Neural progenitor cell (in vitro differentiated cells): ENCODE data around the gene WDR33. TPM values are rescaled to one million over a fixed set of nuclear protein-coding genes. Genes with fewer than 3 reads are reported as not detected.

Source experiments
- DNase-seq: peaks from one replicate; pipeline ENCODE4 v3.0.0-alpha.2; 2016; ENCODE audit warnings: low spot score
- H2AFZ ChIP-seq: fragments of 200-600 bp; sonication (generic); replicated peaks from 2 replicates; pipeline ENCODE4 v1.6.1; 2016; ENCODE audit warnings: antibody characterized with exemption
- H3F3A ChIP-seq: fragments of 200-600 bp; sonication (generic); 2 replicates; pipeline ENCODE4 v1.6.1; 2016; ENCODE audit warnings: antibody characterized with exemption, low read depth
- H3K27ac ChIP-seq: fragments of 200-600 bp; sonication (generic); 2 replicates; pipeline ENCODE4 v1.5.1; 2016; ENCODE audit warnings: mild to moderate bottlenecking
- H3K27me3 ChIP-seq: fragments of 200-600 bp; sonication (generic); 2 replicates; pipeline ENCODE4 v1.6.1; 2016; ENCODE audit warnings: mild to moderate bottlenecking, moderate library complexity
- H3K36me3 ChIP-seq: fragments of 200-600 bp; sonication (generic); 2 replicates; pipeline ENCODE4 v1.5.1; 2016
- H3K4me1 ChIP-seq: fragments of 200-600 bp; sonication (generic); 2 replicates; pipeline ENCODE4 v1.6.1; 2016; ENCODE audit warnings: mixed run types
- H3K4me2 ChIP-seq: fragments of 200-600 bp; sonication (generic); 2 replicates; pipeline ENCODE4 v1.6.1; 2016
- H3K4me3 ChIP-seq: fragments of 200-600 bp; sonication (generic); 2 replicates; pipeline ENCODE4 v1.5.1; 2016
- H3K79me2 ChIP-seq: fragments of 200-600 bp; sonication (generic); 2 replicates; pipeline ENCODE4 v1.6.1; 2016; ENCODE audit warnings: low read depth
- H3K9ac ChIP-seq: fragments of 200-600 bp; sonication (generic); 2 replicates; pipeline ENCODE4 v1.6.1; 2016
- H3K9me3 ChIP-seq: fragments of 200-600 bp; sonication (generic); 2 replicates; pipeline ENCODE4 v1.5.1; 2016; ENCODE audit warnings: low read depth
- H4K20me1 ChIP-seq: fragments of 200-600 bp; sonication (generic); 2 replicates; pipeline ENCODE4 v1.6.1; 2016; ENCODE audit warnings: low read depth
- H3K27ac Mint-ChIP-seq: 3 replicates; pipeline ENCODE4 v1.8.0; 2021; ENCODE audit warnings: mixed read lengths
- H3K27me3 Mint-ChIP-seq: 2 replicates; pipeline ENCODE4 v1.8.0; 2022; ENCODE audit warnings: low read depth, mild to moderate bottlenecking, inconsistent platforms, moderate library complexity, mixed read lengths; ENCODE audit not compliant: insufficient read depth
- H3K36me3 Mint-ChIP-seq: 3 replicates; pipeline ENCODE4 v1.8.0; 2021; ENCODE audit warnings: mixed read lengths
- H3K4me1 Mint-ChIP-seq: 3 replicates; pipeline ENCODE4 v1.8.0; 2021; ENCODE audit warnings: mixed read lengths
- H3K4me3 Mint-ChIP-seq: 3 replicates; pipeline ENCODE4 v1.8.0; 2021; ENCODE audit warnings: mild to moderate bottlenecking, moderate library complexity, mixed read lengths
- H3K9me3 Mint-ChIP-seq: 3 replicates; pipeline ENCODE4 v1.8.0; 2020; ENCODE audit warnings: mixed read lengths
- EZH2 ChIP-seq: fragments of 200-600 bp; sonication (generic); IDR thresholded peaks from 2 replicates; pipeline ENCODE4 v1.6.1; 2017; ENCODE audit warnings: antibody characterized with exemption, mild to moderate bottlenecking, moderate library complexity
- EZH2phosphoT487 ChIP-seq: fragments of 200-600 bp; sonication (generic); IDR thresholded peaks from 2 replicates; pipeline ENCODE4 v1.6.1; 2017; ENCODE audit warnings: antibody characterized with exemption
- total RNA-seq: library from RNA; depleted of rRNA; stranded (reverse); fragments of >200 nt; gene quantifications from 2 replicates; pipeline ENCODE4 v1.2.3, GENCODE V29; 2015; ENCODE audit warnings: low replicate concordance
- TF ChIP-seq, protein P1 (sequence below): fragments of 200-600 bp; sonication (generic); IDR thresholded peaks from 2 replicates; pipeline ENCODE4 v1.5.1; 2017; ENCODE audit warnings: antibody characterized with exemption, mild to moderate bottlenecking

Gene WDR33
- total RNA-seq, 1 donor from 2014 or later = 83.4 TPM

DNA sequence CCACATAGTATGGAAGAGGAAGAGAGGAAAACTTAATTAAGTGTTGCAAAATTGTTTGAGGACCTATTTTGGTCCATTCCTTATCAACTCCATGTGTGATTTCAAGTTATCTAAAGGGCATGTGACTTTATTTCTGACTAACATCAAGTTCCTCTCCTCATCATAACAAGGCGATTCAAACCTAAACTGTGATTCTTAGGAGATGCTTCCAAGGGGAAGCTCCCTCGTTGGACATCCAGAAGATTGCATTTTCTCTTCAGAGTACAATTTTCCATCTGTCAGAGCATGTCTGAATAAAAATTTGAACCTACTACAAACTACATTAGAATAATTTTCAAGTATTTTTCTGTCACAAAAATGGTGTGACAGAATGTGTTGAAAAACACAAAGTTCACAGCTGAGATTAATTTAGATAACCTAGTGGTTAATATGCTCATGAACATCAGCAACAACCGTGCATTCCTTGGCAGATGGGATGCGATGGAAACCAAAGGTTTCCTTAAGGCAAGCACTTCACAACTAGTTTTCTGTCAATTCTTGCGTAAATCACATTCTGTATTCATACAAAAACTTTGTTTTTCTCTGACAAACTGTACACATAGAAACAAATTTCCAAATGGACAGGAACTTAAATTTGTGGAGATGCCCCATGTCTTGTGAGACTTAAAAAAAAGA, 105.4 kb downstream of the WDR33 start:
- no peak overlapping the region for H3K4me3 ChIP-seq
- H3K79me2 ChIP-seq = peaks cover 32% of the 10 kb centered on the region
- H3K4me2 ChIP-seq = no peak overlapping the region
- H3K27ac ChIP-seq = peak overlapping the region; percentile 18
- Mint-ChIP-seq H3K27ac (no peak overlapping the region), H3K4me3 (no peak overlapping the region), H3K4me1 (peaks cover 15% of the 10 kb centered on the region), H3K27me3 (no peaks in the 10 kb centered on the region), H3K9me3 (peaks cover 2% of the 10 kb centered on the region), H3K36me3 (peaks cover 25% of the 10 kb centered on the region)
- no peaks in the 10 kb centered on the region for H3K27me3 ChIP-seq
- H3K9me3 ChIP-seq = no peaks in the 10 kb centered on the region
- H3K9ac ChIP-seq = no peak overlapping the region
- TF ChIP-seq EZH2phosphoT487 (no peak), EZH2 (no peak)
- peaks cover 35% of the 10 kb centered on the region for H3F3A ChIP-seq
- no peak overlapping the region for H2AFZ ChIP-seq
- peaks cover 29% of the 10 kb centered on the region for H4K20me1 ChIP-seq
- DNase-seq = no peak
- H3K36me3 ChIP-seq = peaks cover 5% of the 10 kb centered on the region
- peaks cover 24% of the 10 kb centered on the region for H3K4me1 ChIP-seq

DNA sequence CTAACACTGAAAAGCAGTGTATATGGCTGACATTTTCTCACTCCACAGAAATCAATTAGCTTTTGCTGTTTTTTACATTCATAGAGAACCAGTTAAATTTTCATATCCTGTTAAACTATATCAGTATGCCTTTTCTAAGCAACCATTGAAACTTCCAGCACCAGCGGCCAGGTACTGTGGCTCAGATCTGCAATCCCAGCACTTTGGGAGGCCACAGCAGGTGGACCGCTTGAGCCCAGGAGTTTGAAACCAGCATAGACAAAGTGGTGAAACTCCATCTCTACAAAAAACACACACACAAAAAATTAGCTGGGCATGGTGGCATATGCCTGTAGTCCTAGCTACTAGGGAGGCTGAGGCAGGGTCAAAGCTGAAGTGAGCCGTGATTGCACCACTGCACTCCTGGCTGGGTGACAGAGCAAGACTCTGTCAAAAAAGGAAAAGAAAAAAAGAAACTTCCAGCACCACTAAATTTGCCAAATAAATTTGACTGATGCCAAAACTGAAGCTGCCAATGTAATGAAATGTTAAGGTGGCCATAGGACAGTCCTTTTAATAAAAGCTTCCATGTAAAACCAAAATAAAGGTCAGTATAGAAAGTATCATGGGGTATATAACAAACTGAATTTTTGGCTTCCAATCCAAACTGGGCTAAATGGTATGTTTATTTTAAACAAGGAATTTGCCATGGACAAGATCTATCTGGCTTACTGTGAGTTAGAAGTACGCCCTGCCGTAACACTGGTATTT, 106.2 kb downstream of the WDR33 start:
- H3K36me3 Mint-ChIP-seq = peaks cover 25% of the 10 kb centered on the region
- no peaks in the 10 kb centered on the region for H3K27me3 ChIP-seq
- no peak overlapping the region for H3K4me3 ChIP-seq
- peaks cover 42% of the 10 kb centered on the region for H3F3A ChIP-seq
- H3K4me1 Mint-ChIP-seq = peaks cover 20% of the 10 kb centered on the region
- no peak overlapping the region for H3K4me3 Mint-ChIP-seq
- no peak overlapping the region for H3K9ac ChIP-seq
- peaks cover 2% of the 10 kb centered on the region for H3K9me3 Mint-ChIP-seq
- H3K36me3 ChIP-seq = peaks cover 5% of the 10 kb centered on the region
- no peak overlapping the region for H3K27ac ChIP-seq
- H4K20me1 ChIP-seq = peaks cover 29% of the 10 kb centered on the region
- no peaks in the 10 kb centered on the region for H3K9me3 ChIP-seq
- TF ChIP-seq, protein P1, sequence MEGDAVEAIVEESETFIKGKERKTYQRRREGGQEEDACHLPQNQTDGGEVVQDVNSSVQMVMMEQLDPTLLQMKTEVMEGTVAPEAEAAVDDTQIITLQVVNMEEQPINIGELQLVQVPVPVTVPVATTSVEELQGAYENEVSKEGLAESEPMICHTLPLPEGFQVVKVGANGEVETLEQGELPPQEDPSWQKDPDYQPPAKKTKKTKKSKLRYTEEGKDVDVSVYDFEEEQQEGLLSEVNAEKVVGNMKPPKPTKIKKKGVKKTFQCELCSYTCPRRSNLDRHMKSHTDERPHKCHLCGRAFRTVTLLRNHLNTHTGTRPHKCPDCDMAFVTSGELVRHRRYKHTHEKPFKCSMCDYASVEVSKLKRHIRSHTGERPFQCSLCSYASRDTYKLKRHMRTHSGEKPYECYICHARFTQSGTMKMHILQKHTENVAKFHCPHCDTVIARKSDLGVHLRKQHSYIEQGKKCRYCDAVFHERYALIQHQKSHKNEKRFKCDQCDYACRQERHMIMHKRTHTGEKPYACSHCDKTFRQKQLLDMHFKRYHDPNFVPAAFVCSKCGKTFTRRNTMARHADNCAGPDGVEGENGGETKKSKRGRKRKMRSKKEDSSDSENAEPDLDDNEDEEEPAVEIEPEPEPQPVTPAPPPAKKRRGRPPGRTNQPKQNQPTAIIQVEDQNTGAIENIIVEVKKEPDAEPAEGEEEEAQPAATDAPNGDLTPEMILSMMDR = no peak
- TF ChIP-seq EZH2phosphoT487 (no peak), EZH2 (no peak)
- peaks cover 32% of the 10 kb centered on the region for H3K79me2 ChIP-seq
- peak overlapping the region; percentile 36 for H3K4me2 ChIP-seq
- peaks cover 29% of the 10 kb centered on the region for H3K4me1 ChIP-seq
- H3K27me3 Mint-ChIP-seq = no peaks in the 10 kb centered on the region
- H3K27ac Mint-ChIP-seq = no peak overlapping the region
- no peak for DNase-seq
- H2AFZ ChIP-seq = no peak overlapping the region

- Mint-ChIP-seq H3K27me3 (no peaks in the 10 kb centered on the region), H3K27ac (no peak overlapping the region), H3K9me3 (peaks cover 2% of the 10 kb centered on the region), H3K4me1 (peaks cover 20% of the 10 kb centered on the region), H3K36me3 (peaks cover 22% of the 10 kb centered on the region), H3K4me3 (no peak overlapping the region)
- no peak overlapping the region for H2AFZ ChIP-seq
- no peaks in the 10 kb centered on the region for H3K27me3 ChIP-seq
- no peak for DNase-seq
- H3K9ac ChIP-seq = no peak overlapping the region
- peaks cover 5% of the 10 kb centered on the region for H3K36me3 ChIP-seq
- H3K4me3 ChIP-seq = peak overlapping the region; percentile 84
- peak overlapping the region; percentile 82 for H3K4me2 ChIP-seq
- TF ChIP-seq EZH2 = no peak
- no peak for TF ChIP-seq EZH2phosphoT487
- TF ChIP-seq, protein P1 = no peak
- peaks cover 32% of the 10 kb centered on the region for H3K79me2 ChIP-seq
- H3K27ac ChIP-seq = no peak overlapping the region
- no peaks in the 10 kb centered on the region for H3K9me3 ChIP-seq
- peaks cover 29% of the 10 kb centered on the region for H3K4me1 ChIP-seq
- H4K20me1 ChIP-seq = peaks cover 29% of the 10 kb centered on the region
- H3F3A ChIP-seq = peaks cover 43% of the 10 kb centered on the region
These were observed 107.7 kb downstream of the WDR33 start for GRCh38 chr2:127703282-127703681.
